ENCODE data around the gene OLFM2.

Gene OLFM2

GRCh38 chr19:9878511-9879196, 57.7 kb downstream of the OLFM2 start:
- H3K36me3 ChIP-seq (ENCODE audit: insufficient read depth), result no peaks in the 10 kb centered on the region
- no peaks in the 10 kb centered on the region for H3K4me1 ChIP-seq (ENCODE audit: low read depth, poor library complexity, severe bottlenecking)
- TF ChIP-seq, protein P1, sequence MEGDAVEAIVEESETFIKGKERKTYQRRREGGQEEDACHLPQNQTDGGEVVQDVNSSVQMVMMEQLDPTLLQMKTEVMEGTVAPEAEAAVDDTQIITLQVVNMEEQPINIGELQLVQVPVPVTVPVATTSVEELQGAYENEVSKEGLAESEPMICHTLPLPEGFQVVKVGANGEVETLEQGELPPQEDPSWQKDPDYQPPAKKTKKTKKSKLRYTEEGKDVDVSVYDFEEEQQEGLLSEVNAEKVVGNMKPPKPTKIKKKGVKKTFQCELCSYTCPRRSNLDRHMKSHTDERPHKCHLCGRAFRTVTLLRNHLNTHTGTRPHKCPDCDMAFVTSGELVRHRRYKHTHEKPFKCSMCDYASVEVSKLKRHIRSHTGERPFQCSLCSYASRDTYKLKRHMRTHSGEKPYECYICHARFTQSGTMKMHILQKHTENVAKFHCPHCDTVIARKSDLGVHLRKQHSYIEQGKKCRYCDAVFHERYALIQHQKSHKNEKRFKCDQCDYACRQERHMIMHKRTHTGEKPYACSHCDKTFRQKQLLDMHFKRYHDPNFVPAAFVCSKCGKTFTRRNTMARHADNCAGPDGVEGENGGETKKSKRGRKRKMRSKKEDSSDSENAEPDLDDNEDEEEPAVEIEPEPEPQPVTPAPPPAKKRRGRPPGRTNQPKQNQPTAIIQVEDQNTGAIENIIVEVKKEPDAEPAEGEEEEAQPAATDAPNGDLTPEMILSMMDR (conservative IDR thresholded peaks at IDR 0.05; ENCODE audit: low read depth, low read length), result no peak
- no peak overlapping the region for H3K27ac ChIP-seq
- H4K20me1 ChIP-seq (ENCODE audit: insufficient read depth), result no peaks in the 10 kb centered on the region
- H2AFZ ChIP-seq (ENCODE audit: low read depth), result no peak overlapping the region
- peaks cover 20% of the 10 kb centered on the region; the same call in 1 of the 2 replicates for H3K27me3 ChIP-seq (ENCODE audit: insufficient read depth, low read depth)
- no peak overlapping the region for H3K4me2 ChIP-seq
- H3K4me3 ChIP-seq (IDR thresholded peaks at IDR 0.05; ENCODE audit: insufficient read depth, low read depth, low read length), result no peak overlapping the region
- no peaks in the 10 kb centered on the region for H3K79me2 ChIP-seq (ENCODE audit: insufficient read depth, low read depth)
- H3K9ac ChIP-seq, result no peak overlapping the region

- Histone ChIP-seq H3K4me2 (no peak overlapping the region), H4K20me1 (ENCODE audit: insufficient read depth) (no peaks in the 10 kb centered on the region), H3K36me3 (ENCODE audit: insufficient read depth) (no peaks in the 10 kb centered on the region), H3K9ac (no peak overlapping the region), H2AFZ (ENCODE audit: low read depth) (no peak overlapping the region), H3K79me2 (ENCODE audit: insufficient read depth, low read depth) (no peaks in the 10 kb centered on the region), H3K4me3 (IDR thresholded peaks at IDR 0.05; ENCODE audit: insufficient read depth, low read depth, low read length) (no peak overlapping the region), H3K4me1 (ENCODE audit: low read depth, poor library complexity, severe bottlenecking) (no peaks in the 10 kb centered on the region), H3K27ac (no peak overlapping the region), H3K27me3 (ENCODE audit: insufficient read depth, low read depth) (peaks cover 22% of the 10 kb centered on the region; the same call in 1 of the 2 replicates)
- TF ChIP-seq, protein P1 (conservative IDR thresholded peaks at IDR 0.05; ENCODE audit: low read depth, low read length), result no peak
These were observed 58.4 kb downstream of the OLFM2 start for GRCh38 chr19:9877780-9878510.

- TF ChIP-seq, protein P1 (conservative IDR thresholded peaks at IDR 0.05; ENCODE audit: low read depth, low read length), result no peak
- H3K36me3 ChIP-seq (ENCODE audit: insufficient read depth), result no peaks in the 10 kb centered on the region
- no peak overlapping the region for H3K4me2 ChIP-seq
- H3K9ac ChIP-seq, result no peak overlapping the region
- no peaks in the 10 kb centered on the region for H4K20me1 ChIP-seq (ENCODE audit: insufficient read depth)
- no peak overlapping the region for H2AFZ ChIP-seq (ENCODE audit: low read depth)
- no peak overlapping the region for H3K4me3 ChIP-seq (IDR thresholded peaks at IDR 0.05; ENCODE audit: insufficient read depth, low read depth, low read length)
- H3K4me1 ChIP-seq (ENCODE audit: low read depth, poor library complexity, severe bottlenecking), result no peaks in the 10 kb centered on the region
- H3K79me2 ChIP-seq (ENCODE audit: insufficient read depth, low read depth), result no peaks in the 10 kb centered on the region
- no peak overlapping the region for H3K27ac ChIP-seq
- peaks cover 30% of the 10 kb centered on the region; the same call in 1 of the 2 replicates for H3K27me3 ChIP-seq (ENCODE audit: insufficient read depth, low read depth)
These were observed 60.5 kb downstream of the OLFM2 start for GRCh38 chr19:9875796-9876195.

DNA sequence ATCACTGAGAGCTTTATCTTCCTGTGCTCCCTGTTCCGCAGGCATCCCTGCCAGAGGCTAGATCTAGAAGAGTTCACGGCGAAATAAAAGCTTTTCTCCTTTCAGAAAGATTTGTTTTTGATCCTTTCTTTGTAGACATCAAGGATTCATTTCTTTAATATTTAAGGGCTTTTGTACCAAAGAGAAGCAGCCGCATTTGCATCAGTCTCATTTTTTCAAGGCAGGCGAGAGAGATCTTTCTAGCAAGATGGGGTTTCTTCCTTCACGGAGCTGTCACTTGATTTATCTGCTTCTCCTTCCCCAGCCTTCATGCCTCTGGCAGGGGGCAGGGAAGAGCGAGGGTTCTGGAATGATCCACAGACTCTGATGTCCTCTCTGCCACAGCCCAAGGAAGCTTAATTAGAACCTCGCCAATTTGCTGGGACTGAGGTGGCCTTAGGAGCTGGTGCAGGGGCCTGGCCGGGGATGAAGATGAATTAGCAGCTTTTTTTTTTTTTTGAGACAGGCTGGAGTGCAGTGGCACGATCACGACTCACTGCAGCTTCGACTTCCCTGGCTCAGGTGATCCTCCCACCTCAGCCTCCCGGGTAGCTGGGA, 61.2 kb downstream of the OLFM2 start:
- TF ChIP-seq, protein P1 (conservative IDR thresholded peaks at IDR 0.05; ENCODE audit: low read depth, low read length), result no peak
- Histone ChIP-seq H3K27me3 (ENCODE audit: insufficient read depth, low read depth) (peaks cover 30% of the 10 kb centered on the region; the same call in 1 of the 2 replicates), H2AFZ (ENCODE audit: low read depth) (no peak overlapping the region), H3K9ac (no peak overlapping the region), H3K4me3 (IDR thresholded peaks at IDR 0.05; ENCODE audit: insufficient read depth, low read depth, low read length) (no peak overlapping the region), H3K4me2 (no peak overlapping the region), H4K20me1 (ENCODE audit: insufficient read depth) (no peaks in the 10 kb centered on the region), H3K4me1 (ENCODE audit: low read depth, poor library complexity, severe bottlenecking) (no peaks in the 10 kb centered on the region), H3K27ac (no peak overlapping the region), H3K36me3 (ENCODE audit: insufficient read depth) (no peaks in the 10 kb centered on the region), H3K79me2 (ENCODE audit: insufficient read depth, low read depth) (no peaks in the 10 kb centered on the region)
